ENCODE results near the gene MYO1F.
A peak's percentile ranks its signal among the peaks of the same experiment; 100 is the strongest.
"Not testable (repeated sequence)": the region's sequence is repeated elsewhere in the genome, so short reads cannot be mapped to it uniquely, and the experiment has no call there.

Gene MYO1F

GRCh38 chr19:8577247-8577646 lies at the start of gene MYO1F:
Gene MYO1F (minus strand): TSS chr19:8577442. CDS start chr19:8577309, 133 bp downstream.
- no peaks in the 10 kb centered on the region for H3K9me3 ChIP-seq (ENCODE audit: control insufficient read depth, low read length)
- H3K4me1 ChIP-seq (ENCODE audit: control insufficient read depth, insufficient read depth, low read length): peaks cover 2% of the 10 kb centered on the region
- no peak within 1 kb of the TSS for H3K9ac ChIP-seq (ENCODE audit: low read length)
- DNase-seq (ENCODE audit: low read depth): no peak
- H3K27me3 ChIP-seq (replicated peaks; ENCODE audit: control insufficient read depth, insufficient read depth, low read length): peaks cover 5% of the 10 kb centered on the region
- no peak within 1 kb of the TSS for H3K4me3 ChIP-seq (ENCODE audit: low read length)
- H3K36me3 ChIP-seq (ENCODE audit: control insufficient read depth, insufficient read depth, low read length, severe bottlenecking): no peaks in the 10 kb centered on the region

- H3K9me3 ChIP-seq (ENCODE audit: control insufficient read depth, low read length): peaks cover 10% of the 10 kb centered on the region
- H3K27me3 ChIP-seq (replicated peaks; ENCODE audit: control insufficient read depth, insufficient read depth, low read length): no peaks in the 10 kb centered on the region
- H3K4me3 ChIP-seq (ENCODE audit: low read length): no peak overlapping the region
- no peaks in the 10 kb centered on the region for H3K36me3 ChIP-seq (ENCODE audit: control insufficient read depth, insufficient read depth, low read length, severe bottlenecking)
- H3K9ac ChIP-seq (ENCODE audit: low read length): no peak overlapping the region
- no peak for DNase-seq (ENCODE audit: low read depth)
- no peaks in the 10 kb centered on the region for H3K4me1 ChIP-seq (ENCODE audit: control insufficient read depth, insufficient read depth, low read length)
Measured at GRCh38 chr19:8626842-8627241, 49.6 kb upstream of the MYO1F start.

- not testable (repeated sequence) for H3K4me1 ChIP-seq (ENCODE audit: control insufficient read depth, insufficient read depth, low read length); H3K4me3 ChIP-seq (ENCODE audit: low read length); H3K9ac ChIP-seq (ENCODE audit: low read length); H3K36me3 ChIP-seq (ENCODE audit: control insufficient read depth, insufficient read depth, low read length, severe bottlenecking); H3K27me3 ChIP-seq (replicated peaks; ENCODE audit: control insufficient read depth, insufficient read depth, low read length); H3K9me3 ChIP-seq (ENCODE audit: control insufficient read depth, low read length)
- peak; percentile 27 for DNase-seq (ENCODE audit: low read depth)
Measured at GRCh38 chr19:8622886-8623285, 45.6 kb upstream of the MYO1F start.

- Histone ChIP-seq H3K4me3 (ENCODE audit: low read length) (no peak overlapping the region), H3K9ac (ENCODE audit: low read length) (no peak overlapping the region), H3K36me3 (ENCODE audit: control insufficient read depth, insufficient read depth, low read length, severe bottlenecking) (no peaks in the 10 kb centered on the region), H3K27me3 (replicated peaks; ENCODE audit: control insufficient read depth, insufficient read depth, low read length) (peaks cover 9% of the 10 kb centered on the region), H3K9me3 (ENCODE audit: control insufficient read depth, low read length) (no peaks in the 10 kb centered on the region), H3K4me1 (ENCODE audit: control insufficient read depth, insufficient read depth, low read length) (no peaks in the 10 kb centered on the region)
- no peak for DNase-seq (ENCODE audit: low read depth)
Measured at GRCh38 chr19:8618751-8619150, 41.5 kb upstream of the MYO1F start.

GRCh38 chr19:8617984-8618383 lies 40.7 kb upstream of the MYO1F start:
- Histone ChIP-seq H3K4me3 (ENCODE audit: low read length) (no peak overlapping the region), H3K9ac (ENCODE audit: low read length) (no peak overlapping the region), H3K9me3 (ENCODE audit: control insufficient read depth, low read length) (no peaks in the 10 kb centered on the region), H3K27me3 (replicated peaks; ENCODE audit: control insufficient read depth, insufficient read depth, low read length) (peaks cover 9% of the 10 kb centered on the region), H3K4me1 (ENCODE audit: control insufficient read depth, insufficient read depth, low read length) (no peaks in the 10 kb centered on the region), H3K36me3 (ENCODE audit: control insufficient read depth, insufficient read depth, low read length, severe bottlenecking) (no peaks in the 10 kb centered on the region)
- DNase-seq (ENCODE audit: low read depth): no peak

GRCh38 chr19:8617325-8617724 lies 40.1 kb upstream of the MYO1F start:
- H3K27me3 ChIP-seq (replicated peaks; ENCODE audit: control insufficient read depth, insufficient read depth, low read length); H3K9me3 ChIP-seq (ENCODE audit: control insufficient read depth, low read length); H3K4me3 ChIP-seq (ENCODE audit: low read length); H3K9ac ChIP-seq (ENCODE audit: low read length); H3K4me1 ChIP-seq (ENCODE audit: control insufficient read depth, insufficient read depth, low read length); H3K36me3 ChIP-seq (ENCODE audit: control insufficient read depth, insufficient read depth, low read length, severe bottlenecking); DNase-seq (ENCODE audit: low read depth): not testable (repeated sequence)

GRCh38 chr19:8616861-8617260 lies 39.6 kb upstream of the MYO1F start:
- DNase-seq (ENCODE audit: low read depth): no peak

GRCh38 chr19:8615813-8616596 lies 38.8 kb upstream of the MYO1F start:
- Histone ChIP-seq H3K36me3 (ENCODE audit: control insufficient read depth, insufficient read depth, low read length, severe bottlenecking) (no peaks in the 10 kb centered on the region), H3K9me3 (ENCODE audit: control insufficient read depth, low read length) (no peaks in the 10 kb centered on the region), H3K9ac (ENCODE audit: low read length) (no peak overlapping the region), H3K27me3 (replicated peaks; ENCODE audit: control insufficient read depth, insufficient read depth, low read length) (peaks cover 9% of the 10 kb centered on the region), H3K4me3 (ENCODE audit: low read length) (no peak overlapping the region), H3K4me1 (ENCODE audit: control insufficient read depth, insufficient read depth, low read length) (peaks cover 5% of the 10 kb centered on the region)
- peak; percentile 80 for DNase-seq (ENCODE audit: low read depth)

More at GRCh38 chr19:8616861-8617260, 39.6 kb upstream of the MYO1F start:
- Histone ChIP-seq H3K36me3 (ENCODE audit: control insufficient read depth, insufficient read depth, low read length, severe bottlenecking) (no peaks in the 10 kb centered on the region), H3K27me3 (replicated peaks; ENCODE audit: control insufficient read depth, insufficient read depth, low read length) (peaks cover 9% of the 10 kb centered on the region), H3K4me1 (ENCODE audit: control insufficient read depth, insufficient read depth, low read length) (no peaks in the 10 kb centered on the region), H3K9ac (ENCODE audit: low read length) (no peak overlapping the region), H3K4me3 (ENCODE audit: low read length) (no peak overlapping the region), H3K9me3 (ENCODE audit: control insufficient read depth, low read length) (no peaks in the 10 kb centered on the region)

- no peak overlapping the region for H3K4me3 ChIP-seq (ENCODE audit: low read length)
- H3K4me1 ChIP-seq (ENCODE audit: control insufficient read depth, insufficient read depth, low read length): peaks cover 7% of the 10 kb centered on the region
- no peaks in the 10 kb centered on the region for H3K36me3 ChIP-seq (ENCODE audit: control insufficient read depth, insufficient read depth, low read length, severe bottlenecking)
- H3K9me3 ChIP-seq (ENCODE audit: control insufficient read depth, low read length): no peaks in the 10 kb centered on the region
- peaks cover 5% of the 10 kb centered on the region for H3K27me3 ChIP-seq (replicated peaks; ENCODE audit: control insufficient read depth, insufficient read depth, low read length)
- no peak for DNase-seq (ENCODE audit: low read depth)
- no peak overlapping the region for H3K9ac ChIP-seq (ENCODE audit: low read length)
Measured at GRCh38 chr19:8615024-8615423, 37.8 kb upstream of the MYO1F start.

GRCh38 chr19:8614455-8614854 lies 37.2 kb upstream of the MYO1F start:
- Histone ChIP-seq H3K9me3 (ENCODE audit: control insufficient read depth, low read length) (no peaks in the 10 kb centered on the region), H3K27me3 (replicated peaks; ENCODE audit: control insufficient read depth, insufficient read depth, low read length) (peaks cover 5% of the 10 kb centered on the region)

GRCh38 chr19:8612807-8613171 lies 35.5 kb upstream of the MYO1F start:
- Histone ChIP-seq H3K4me1 (ENCODE audit: control insufficient read depth, insufficient read depth, low read length) (peaks cover 21% of the 10 kb centered on the region), H3K4me3 (ENCODE audit: low read length) (no peak overlapping the region), H3K27me3 (replicated peaks; ENCODE audit: control insufficient read depth, insufficient read depth, low read length) (peaks cover 5% of the 10 kb centered on the region), H3K36me3 (ENCODE audit: control insufficient read depth, insufficient read depth, low read length, severe bottlenecking) (no peaks in the 10 kb centered on the region), H3K9ac (ENCODE audit: low read length) (no peak overlapping the region), H3K9me3 (ENCODE audit: control insufficient read depth, low read length) (no peaks in the 10 kb centered on the region)
- no peak for DNase-seq (ENCODE audit: low read depth)

More at GRCh38 chr19:8614455-8614854, 37.2 kb upstream of the MYO1F start:
- H3K36me3 ChIP-seq (ENCODE audit: control insufficient read depth, insufficient read depth, low read length, severe bottlenecking): no peaks in the 10 kb centered on the region
- no peak for DNase-seq (ENCODE audit: low read depth)
- peaks cover 12% of the 10 kb centered on the region for H3K4me1 ChIP-seq (ENCODE audit: control insufficient read depth, insufficient read depth, low read length)
- H3K9ac ChIP-seq (ENCODE audit: low read length): no peak overlapping the region
- H3K4me3 ChIP-seq (ENCODE audit: low read length): no peak overlapping the region
